DMS79 treated with DMSO at 0.1 percent for 48 hours (cell line): Measurements from ENCODE around the gene CNOT6L.
A peak's percentile ranks its signal among the peaks of the same experiment; 100 is the strongest.

Experiments used
- DNase-seq: peaks from one replicate; lab custom pipeline; 2025; lab: John Stamatoyannopoulos, UW

The CNOT6L gene

GRCh38 chr4:77820649-77821561 lies 1.7 kb upstream of the CNOT6L start:
- DNase-seq = no peak

GRCh38 chr4:77819843-77820648 lies 878 bp upstream of the CNOT6L start:
- DNase-seq = peak; percentile 90

DNA sequence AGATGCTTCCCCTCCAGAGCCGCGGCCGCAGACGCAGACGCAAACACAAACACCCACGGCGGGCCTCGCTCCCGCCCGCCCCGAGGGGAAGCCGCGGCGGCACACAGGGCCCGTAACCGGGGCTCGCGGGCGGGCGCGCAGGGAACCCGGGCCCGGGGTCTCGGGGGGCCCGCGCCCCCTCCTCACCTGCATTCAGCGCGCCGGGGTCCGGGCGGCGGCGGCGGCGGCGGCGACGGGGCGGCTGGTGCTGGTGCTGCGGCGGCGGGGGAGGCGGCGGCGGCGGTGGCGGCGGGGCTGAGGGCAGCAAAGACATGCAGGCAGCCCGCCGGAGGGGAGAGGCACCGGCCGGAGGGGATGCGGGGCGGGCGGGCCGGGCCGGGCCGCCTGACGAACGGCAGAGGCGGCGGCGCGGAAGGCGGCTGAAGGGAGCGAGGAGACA lies 255 bp upstream of the CNOT6L start:
- no peak for DNase-seq

DNA sequence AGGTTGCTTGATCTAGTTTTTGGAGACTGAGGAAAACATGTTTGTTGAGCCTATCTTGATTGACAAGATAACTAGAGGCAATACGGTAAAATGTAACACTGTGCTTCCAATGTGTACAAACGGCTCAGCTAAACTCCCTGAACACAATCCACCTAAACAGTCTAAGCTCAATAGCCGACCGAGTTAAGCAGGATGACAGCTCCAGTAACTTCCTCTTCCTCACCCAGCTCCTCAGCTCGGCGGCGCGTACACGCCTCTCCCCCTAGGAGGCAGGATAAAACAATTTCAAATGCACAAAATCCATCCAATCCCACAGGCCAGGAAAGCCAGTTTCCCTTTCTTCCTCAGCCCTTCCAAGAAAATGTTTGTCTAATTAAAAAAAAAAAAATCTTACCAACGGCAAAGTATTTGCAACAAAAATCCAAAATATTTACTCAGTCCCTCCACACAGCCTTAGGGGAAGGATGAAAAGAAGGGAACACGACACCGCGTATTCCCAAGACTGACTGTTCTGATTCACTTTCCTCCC lies 1.0 kb downstream of the CNOT6L start:
- peak; percentile 69 for DNase-seq

GRCh38 chr4:77817304-77818072 lies 1.7 kb downstream of the CNOT6L start:
- DNase-seq = no peak

- DNase-seq = no peak
Measured at GRCh38 chr4:77816546-77816945, 2.6 kb downstream of the CNOT6L start.

- DNase-seq = no peak
Measured at GRCh38 chr4:77815636-77816035, 3.5 kb downstream of the CNOT6L start.

DNA sequence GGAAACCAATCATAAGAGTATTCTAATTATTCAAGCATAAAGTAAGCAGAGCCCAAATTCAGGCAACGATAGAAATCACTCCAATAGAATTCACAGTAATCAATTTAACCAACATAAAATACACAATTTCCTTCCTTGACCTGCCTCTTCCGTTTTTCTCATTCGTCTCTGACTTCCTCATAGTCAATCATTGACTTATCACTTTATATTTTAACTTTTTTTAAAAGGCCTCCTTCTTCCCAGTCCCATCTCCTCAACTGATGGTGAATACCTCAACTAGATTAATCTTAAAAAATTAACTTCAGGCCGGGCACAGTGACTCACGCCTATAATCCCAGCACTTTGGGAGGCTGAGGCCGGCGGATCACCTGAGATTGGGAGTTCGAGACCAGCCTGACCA lies 13.3 kb downstream of the CNOT6L start:
- no peak for DNase-seq

DNA sequence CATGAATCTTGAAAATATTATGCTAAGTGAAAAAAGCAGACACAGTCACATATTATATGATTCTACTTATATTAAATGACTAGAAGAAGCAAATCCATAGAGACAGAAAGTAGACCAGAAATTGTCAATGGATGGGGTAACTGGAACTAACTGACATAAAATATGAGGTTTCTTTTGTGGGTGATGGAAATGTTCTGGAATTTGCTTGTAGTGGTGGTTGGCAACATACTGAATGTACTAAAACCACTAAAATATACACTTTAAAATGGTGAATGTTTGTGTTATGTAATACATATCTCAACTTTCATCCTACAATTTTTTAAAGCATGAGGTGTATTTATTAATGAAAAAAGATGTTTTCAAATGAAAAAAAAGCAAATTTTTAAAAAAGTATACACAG lies 14.7 kb downstream of the CNOT6L start:
- DNase-seq = no peak

DNA sequence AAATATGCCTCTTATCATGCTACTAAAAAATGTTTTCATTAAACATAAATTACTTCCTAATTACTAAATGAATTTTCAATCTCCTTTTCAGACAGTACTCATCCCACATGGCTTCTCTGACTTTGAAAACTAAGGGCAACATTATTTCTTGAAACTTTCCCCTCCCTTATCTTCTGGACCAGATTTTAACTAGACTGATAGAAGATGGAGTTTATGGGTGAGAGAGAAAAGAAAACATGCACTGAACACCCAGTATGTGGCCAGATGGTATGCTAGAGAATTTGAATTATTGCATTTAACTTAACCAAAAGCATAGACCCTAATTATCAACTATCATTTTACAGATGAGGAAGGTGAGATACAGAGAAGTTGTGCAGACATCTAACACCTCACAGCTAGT lies 16.8 kb downstream of the CNOT6L start:
- DNase-seq = no peak

- no peak for DNase-seq
Measured at GRCh38 chr4:77801260-77801608, 17.9 kb downstream of the CNOT6L start.

GRCh38 chr4:77800483-77801259 lies 18.5 kb downstream of the CNOT6L start:
- DNase-seq = no peak

DNA sequence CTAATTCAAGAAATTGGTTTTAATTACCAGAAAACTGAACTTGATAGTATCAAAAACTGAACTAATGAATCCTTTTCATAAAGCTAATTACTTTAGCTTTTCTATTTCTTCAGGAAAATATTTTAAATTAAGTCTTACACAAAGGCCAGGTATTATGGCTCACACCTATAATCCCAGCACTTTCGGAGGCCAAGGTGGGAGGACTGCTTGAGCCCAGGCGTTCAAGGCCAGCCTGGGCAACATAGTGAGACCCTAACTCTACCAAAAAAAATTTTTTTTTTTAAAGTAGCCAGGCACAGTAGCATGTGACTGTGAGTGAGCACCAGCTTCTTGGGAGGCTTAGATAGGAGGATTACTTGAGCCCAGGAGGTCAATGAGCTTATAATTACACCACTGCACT lies 19.1 kb downstream of the CNOT6L start:
- no peak for DNase-seq

GRCh38 chr4:77798385-77798784 lies 20.8 kb downstream of the CNOT6L start:
- DNase-seq = no peak

DNA sequence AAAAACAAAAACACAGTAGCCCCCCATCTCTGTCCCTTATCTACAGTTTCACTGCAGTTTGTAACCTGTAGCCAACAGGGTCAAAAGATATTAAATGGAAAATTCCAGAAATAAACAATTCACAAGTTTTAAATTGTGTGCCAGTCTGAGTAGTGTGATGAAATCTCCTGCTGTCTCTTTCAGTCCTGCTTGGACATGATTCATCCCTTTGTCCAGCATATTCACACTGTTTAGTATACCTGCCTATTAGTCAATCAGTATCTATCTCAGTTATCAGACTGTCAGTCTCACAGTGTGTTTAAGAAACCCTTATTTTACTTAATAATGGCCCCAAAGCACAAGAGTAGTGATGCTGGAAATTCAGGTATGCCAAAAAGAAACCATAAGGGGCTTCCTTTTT lies 21.9 kb downstream of the CNOT6L start:
- DNase-seq = no peak

GRCh38 chr4:77795326-77795725 lies 23.8 kb downstream of the CNOT6L start:
- DNase-seq = no peak

DNA sequence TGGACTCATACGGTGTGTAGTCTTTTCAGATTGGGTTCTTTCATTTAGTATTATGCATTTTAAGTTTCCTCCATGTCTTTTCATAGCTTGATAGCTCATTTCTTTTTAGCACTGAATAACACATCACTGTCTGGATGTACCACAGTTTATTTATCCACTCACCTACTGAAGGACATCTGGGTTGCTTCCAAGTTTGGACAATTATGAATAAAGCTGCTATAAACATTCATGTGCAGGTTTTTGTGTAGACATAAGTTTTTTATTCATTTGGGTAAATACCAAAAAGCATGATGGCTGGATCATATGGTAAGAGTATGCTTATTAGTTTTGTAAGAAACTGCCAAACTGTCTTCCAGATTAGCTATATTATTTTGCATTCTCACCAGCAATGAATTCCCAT lies 29.0 kb downstream of the CNOT6L start:
- DNase-seq = no peak

GRCh38 chr4:77788990-77789389 lies 30.2 kb downstream of the CNOT6L start:
- no peak for DNase-seq

DNA sequence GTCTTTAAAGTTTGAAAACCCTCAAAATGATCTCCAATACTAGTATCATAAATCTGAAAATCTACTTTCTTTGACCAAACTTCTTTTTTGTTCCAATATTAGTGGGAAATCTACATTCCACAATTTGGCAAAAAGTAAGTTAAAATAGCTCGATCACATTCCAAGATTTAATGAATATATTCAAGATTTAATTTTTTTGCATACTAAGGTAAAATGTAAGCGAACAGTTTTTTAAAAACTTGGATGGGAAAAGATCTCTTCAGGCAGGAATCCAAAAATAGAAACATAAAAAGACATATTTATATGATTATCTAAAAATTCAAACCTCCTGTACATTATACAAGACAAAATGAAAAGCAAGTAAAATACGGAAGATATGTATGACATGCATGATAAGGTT lies 31.2 kb downstream of the CNOT6L start:
- DNase-seq = no peak

DNA sequence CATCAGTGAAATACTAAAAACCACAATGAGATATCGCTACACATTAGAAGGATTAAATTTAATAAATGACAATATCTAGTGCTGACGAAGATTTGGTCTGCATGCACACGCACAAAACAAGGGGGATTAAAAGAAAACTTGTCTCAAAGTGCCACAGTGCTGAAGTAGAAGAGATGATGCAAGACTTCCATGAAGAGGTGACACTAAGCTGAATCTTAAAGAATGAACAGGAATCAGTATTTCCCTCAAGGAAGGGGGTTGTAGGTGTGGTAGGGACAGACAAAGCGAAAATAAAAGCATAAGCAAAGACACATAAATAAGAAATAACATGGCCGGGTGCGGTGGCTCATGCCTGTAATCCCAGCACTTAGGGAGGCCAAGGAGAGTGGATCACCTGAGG lies 33.5 kb downstream of the CNOT6L start:
- DNase-seq = no peak

- no peak for DNase-seq
Measured at GRCh38 chr4:77783895-77784294, 35.3 kb downstream of the CNOT6L start.
